SH-SY5Y (cell line): Measurements from ENCODE around the gene SGCB.

Source experiments
- GATA2 ChIP-seq: IDR thresholded peaks from 2 replicates; pipeline ENCODE4 v1.6.1; 2011; ENCODE audit warnings: mild to moderate bottlenecking, low read depth, low read length
- GATA3 ChIP-seq: IDR thresholded peaks from 2 replicates; pipeline ENCODE4 v1.6.1; 2011; ENCODE audit warnings: low read depth, mild to moderate bottlenecking, low read length, moderate library complexity

SGCB gene

GRCh38 chr4:52045028-52045427 lies 6.9 kb upstream of the SGCB start:
- TF ChIP-seq GATA2 (no peak), GATA3 (no peak)

GRCh38 chr4:52037689-52038102 lies 403 bp downstream of the SGCB start:
- TF ChIP-seq GATA2 (no peak), GATA3 (no peak)

GRCh38 chr4:52036886-52037530 lies 1.1 kb downstream of the SGCB start:
- no peak for TF ChIP-seq GATA2
- no peak for TF ChIP-seq GATA3

- no peak for TF ChIP-seq GATA3
- TF ChIP-seq GATA2, result no peak
Measured at GRCh38 chr4:52035190-52035589, 2.9 kb downstream of the SGCB start.

GRCh38 chr4:52032005-52032404 lies 6.1 kb downstream of the SGCB start:
- no peak for TF ChIP-seq GATA3
- no peak for TF ChIP-seq GATA2

GRCh38 chr4:52028970-52029369 lies 9.1 kb downstream of the SGCB start:
- TF ChIP-seq GATA3 (no peak), GATA2 (no peak)

- TF ChIP-seq GATA2 (no peak), GATA3 (no peak)
Measured at GRCh38 chr4:52019936-52020657, 18.0 kb downstream of the SGCB start, which contains the start of gene LRRC66. TSS of gene LRRC66 (minus strand) at chr4:52020363. CDS start at chr4:52017613, 2,750 bp downstream.

- TF ChIP-seq GATA3, result no peak
- no peak for TF ChIP-seq GATA2
Measured at GRCh38 chr4:52017814-52018213, 20.3 kb downstream of the SGCB start.

- TF ChIP-seq GATA3, result no peak
- no peak for TF ChIP-seq GATA2
Measured at GRCh38 chr4:52016981-52017380, 21.1 kb downstream of the SGCB start.

- no peak for TF ChIP-seq GATA3
- no peak for TF ChIP-seq GATA2
Measured at GRCh38 chr4:52015366-52015765, 22.7 kb downstream of the SGCB start.

- TF ChIP-seq GATA2 (no peak), GATA3 (no peak)
Measured at GRCh38 chr4:52014903-52015302, 23.2 kb downstream of the SGCB start.

- no peak for TF ChIP-seq GATA3
- no peak for TF ChIP-seq GATA2
Measured at GRCh38 chr4:52012651-52013050, 25.4 kb downstream of the SGCB start.

GRCh38 chr4:52010986-52011385 lies 27.1 kb downstream of the SGCB start:
- TF ChIP-seq GATA3 (no peak), GATA2 (no peak)

GRCh38 chr4:52006887-52007286 lies 31.2 kb downstream of the SGCB start:
- no peak for TF ChIP-seq GATA3
- TF ChIP-seq GATA2, result no peak

- TF ChIP-seq GATA3 (no peak), GATA2 (no peak)
Measured at GRCh38 chr4:52005604-52006273, 32.4 kb downstream of the SGCB start.

GRCh38 chr4:52004414-52004813 lies 33.7 kb downstream of the SGCB start:
- TF ChIP-seq GATA3, result no peak
- no peak for TF ChIP-seq GATA2
